ENCODE data around the gene KRTAP12-2. TPM values are rescaled to one million over a fixed set of nuclear protein-coding genes. Genes with fewer than 3 reads are reported as not detected.
"Not testable (repeated sequence)": the region's sequence is repeated elsewhere in the genome, so short reads cannot be mapped to it uniquely, and the experiment has no call there.

Gene KRTAP12-2
- total RNA-seq, 2 donors from 2014 or later = not detected

DNA sequence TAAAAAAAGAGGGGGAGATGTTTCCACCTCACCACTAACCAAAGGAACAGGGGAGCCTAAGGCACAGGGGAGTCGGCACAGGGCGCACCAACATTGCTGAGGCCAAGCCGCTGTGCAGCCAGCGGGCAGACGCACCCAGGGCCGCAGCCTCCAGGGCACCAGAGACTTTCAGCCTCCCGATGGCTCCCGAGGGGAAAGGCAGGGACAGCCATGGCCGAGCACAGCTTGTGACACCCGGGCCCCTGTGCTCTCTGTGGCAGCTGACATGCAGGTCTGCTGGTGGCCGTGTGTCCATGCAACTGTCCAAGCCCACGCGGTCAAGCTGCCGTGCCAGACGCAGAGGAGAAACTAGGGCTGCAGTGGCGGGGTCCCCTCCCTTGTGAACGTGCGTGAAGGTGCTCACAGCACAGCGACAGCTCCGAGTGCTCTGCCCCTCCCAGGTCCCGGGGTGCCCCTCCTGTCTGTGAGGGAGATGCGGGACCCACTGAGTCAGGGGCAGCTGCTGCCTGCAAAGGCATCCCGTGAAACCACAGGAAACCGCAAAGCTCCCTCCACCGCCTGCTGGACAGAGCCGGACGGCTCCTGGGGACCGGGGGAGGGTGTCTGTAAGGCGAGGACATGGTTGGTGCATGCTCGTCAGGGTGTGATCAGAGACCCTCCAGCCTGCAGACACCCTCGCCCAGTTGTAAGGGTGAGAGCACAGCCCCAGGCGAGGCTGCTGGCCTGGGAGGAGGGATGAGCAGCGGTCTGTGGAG, 18.0 kb downstream of the KRTAP12-2 start:
- DNase-seq (ENCODE audit: low spot score in 2 of 2) = no peak
- Mint-ChIP-seq H3K27ac (no peak overlapping the region), H3K36me3 (peaks cover 14 to 31% of the 10 kb centered on the region in 2 donors), H3K9me3 (peaks cover 14 to 15% of the 10 kb centered on the region in 2 donors)
- no peak for ATAC-seq

DNA sequence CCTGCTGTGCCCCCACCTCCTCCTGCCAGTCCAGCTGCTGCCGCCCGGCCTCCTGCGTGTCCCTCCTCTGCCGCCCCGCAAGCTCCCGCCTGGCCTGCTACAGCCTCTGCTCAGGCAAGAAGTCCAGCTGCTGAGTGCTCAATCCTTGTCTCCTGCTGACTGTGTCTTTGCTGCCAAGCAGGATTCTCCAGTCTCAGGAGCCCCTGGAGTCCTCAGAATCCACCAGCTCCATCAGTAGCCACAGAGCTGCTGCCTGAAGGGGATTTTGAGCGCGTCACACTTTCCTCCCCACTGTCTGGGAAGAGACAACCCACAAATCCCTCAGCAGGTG, 19.5 kb downstream of the KRTAP12-2 start:
- no peak for DNase-seq (ENCODE audit: low spot score in 2 of 2)
- no peak for ATAC-seq
- peak overlapping the region in 1 of 2 donors; percentile 62 for H3K27ac Mint-ChIP-seq
- H3K36me3 Mint-ChIP-seq = peaks cover 25 to 39% of the 10 kb centered on the region in 2 donors
- H3K9me3 Mint-ChIP-seq = peaks cover 26% of the 10 kb centered on the region in 2 donors

DNA sequence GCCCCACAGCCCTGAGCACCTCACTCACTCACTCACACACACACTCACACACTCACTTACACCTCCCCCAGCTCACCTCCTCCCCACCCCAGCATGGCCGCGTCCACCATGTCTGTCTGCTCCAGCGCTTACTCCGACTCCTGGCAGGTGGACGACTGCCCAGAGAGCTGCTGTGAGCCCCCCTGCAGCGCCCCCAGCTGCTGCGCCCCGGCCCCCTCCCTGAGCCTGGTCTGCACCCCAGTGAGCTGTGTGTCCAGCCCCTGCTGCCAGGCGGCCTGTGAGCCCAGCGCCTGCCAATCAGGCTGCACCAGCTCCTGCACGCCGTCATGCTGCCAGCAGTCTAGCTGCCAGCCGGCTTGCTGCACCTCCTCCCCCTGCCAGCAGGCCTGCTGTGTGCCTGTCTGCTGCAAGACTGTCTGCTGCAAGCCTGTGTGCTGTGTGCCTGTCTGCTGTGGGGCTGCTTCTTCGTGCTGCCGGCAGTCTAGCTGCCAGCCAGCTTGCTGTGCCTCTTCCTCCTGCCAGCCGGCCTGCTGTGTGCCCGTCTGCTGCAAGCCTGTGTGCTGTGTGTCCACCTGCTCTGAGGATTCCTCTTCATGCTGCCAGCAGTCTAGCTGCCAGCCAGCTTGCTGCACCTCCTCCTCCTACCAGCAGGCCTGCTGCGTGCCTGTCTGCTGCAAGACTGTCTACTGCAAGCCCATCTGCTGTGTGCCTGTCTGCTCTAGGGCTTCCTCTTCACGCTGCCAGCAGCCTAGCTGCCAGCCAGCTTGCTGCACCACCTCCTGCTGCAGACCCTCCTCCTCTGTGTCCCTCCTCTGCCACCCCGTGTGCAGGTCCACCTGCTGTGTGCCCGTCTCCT, 20.1 kb downstream of the KRTAP12-2 start, which contains the start of gene KRTAP10-11:
Gene KRTAP10-11 (plus strand): TSS at position 49 of the 856 bp plus-strand sequence. CDS start 45 bp downstream, at position 94.
- ATAC-seq; DNase-seq (ENCODE audit: low spot score in 2 of 2): not testable (repeated sequence)
- Mint-ChIP-seq H3K9me3 (peaks cover 26 to 29% of the 10 kb centered on the region in 2 donors), H3K36me3 (peaks cover 25 to 42% of the 10 kb centered on the region in 2 donors), H3K27ac (peak within 1 kb of the TSS in 1 of 2 donors; percentile 62)

DNA sequence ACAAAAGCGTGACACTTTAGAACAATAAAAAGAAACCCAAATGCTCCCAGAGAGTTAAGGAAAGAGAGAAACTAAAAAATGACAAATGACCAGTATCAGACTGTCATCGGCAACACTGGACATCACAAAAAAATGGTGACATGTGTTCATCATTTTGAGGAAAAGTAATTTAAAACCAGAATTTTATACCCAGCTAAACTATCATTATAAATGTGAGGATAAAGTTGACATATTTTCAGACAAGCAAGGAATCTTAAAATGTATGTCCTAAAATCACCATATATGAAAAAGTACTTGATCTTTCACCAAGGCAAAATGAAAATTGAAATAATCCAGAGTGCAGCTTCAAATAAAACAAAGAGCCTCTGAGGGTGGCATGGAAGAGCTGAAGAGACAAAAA, 21.8 kb downstream of the KRTAP12-2 start:
- H3K36me3 Mint-ChIP-seq = peaks cover 34 to 47% of the 10 kb centered on the region in 2 donors

DNA sequence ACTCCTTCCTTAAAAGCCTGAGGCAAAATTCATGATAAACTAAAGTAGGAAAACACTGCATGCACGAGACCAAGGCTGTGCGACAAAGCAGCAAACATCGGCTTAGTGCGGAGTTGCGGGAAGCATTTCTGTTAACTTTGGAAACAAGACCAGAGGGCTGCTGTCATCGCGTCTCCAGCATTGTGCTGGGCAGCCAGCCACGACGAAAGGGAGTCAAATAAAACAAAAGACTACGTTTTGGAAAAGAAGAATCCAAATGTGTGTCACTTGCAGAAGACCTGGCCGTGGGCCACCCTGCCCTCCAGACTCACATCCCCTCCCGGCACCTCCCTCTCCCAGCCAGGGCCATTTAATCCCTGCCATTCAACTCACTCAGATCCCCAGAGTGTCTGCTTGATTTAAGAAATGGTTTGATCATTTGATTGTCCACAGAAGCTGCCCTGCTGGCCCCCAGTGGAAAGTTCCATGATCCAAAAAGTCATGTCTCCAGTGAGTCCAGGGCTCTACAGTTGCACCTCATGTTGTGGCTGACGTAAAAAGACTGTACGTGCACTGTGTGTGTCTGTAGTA, 22.9 kb downstream of the KRTAP12-2 start:
- Mint-ChIP-seq H3K36me3 (peaks cover 34 to 47% of the 10 kb centered on the region in 2 donors), H3K9me3 (peaks cover 33 to 41% of the 10 kb centered on the region in 2 donors), H3K27ac (peak overlapping the region in 1 of 2 donors; percentile 31)
- ATAC-seq = no peak
- no peak for DNase-seq (ENCODE audit: low spot score in 2 of 2)

More for the DNA sequence above, 21.8 kb downstream of the KRTAP12-2 start:
- ATAC-seq (no peak), DNase-seq (ENCODE audit: low spot score in 2 of 2) (no peak)
- Mint-ChIP-seq H3K9me3 (peaks cover 33 to 39% of the 10 kb centered on the region in 2 donors), H3K27ac (no peak overlapping the region)

DNA sequence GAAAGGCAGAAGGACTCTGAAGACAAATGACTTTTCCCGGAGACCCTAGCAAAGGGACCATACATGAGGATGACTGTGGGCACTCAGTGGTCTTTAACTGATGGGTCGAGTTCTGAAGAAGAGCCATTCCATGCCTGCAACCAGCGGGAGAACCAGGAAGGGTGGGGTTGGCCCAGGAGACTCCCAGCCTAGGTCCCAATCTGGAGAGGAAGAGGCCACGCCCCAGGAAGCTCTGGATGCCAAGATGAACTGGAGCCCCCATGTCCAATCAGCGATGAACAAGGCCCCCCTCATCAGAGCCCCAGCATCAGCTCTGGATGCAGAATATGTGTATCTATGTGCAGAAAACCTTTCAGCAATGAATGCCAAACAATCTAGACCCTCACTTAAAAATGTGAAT, 26.0 kb downstream of the KRTAP12-2 start:
- no peak overlapping the region for H3K27ac Mint-ChIP-seq
- no peak for DNase-seq (ENCODE audit: low spot score in 2 of 2)
- peaks cover 33 to 41% of the 10 kb centered on the region in 2 donors for H3K9me3 Mint-ChIP-seq
- peaks cover 34 to 40% of the 10 kb centered on the region in 2 donors for H3K36me3 Mint-ChIP-seq
- no peak for ATAC-seq

DNA sequence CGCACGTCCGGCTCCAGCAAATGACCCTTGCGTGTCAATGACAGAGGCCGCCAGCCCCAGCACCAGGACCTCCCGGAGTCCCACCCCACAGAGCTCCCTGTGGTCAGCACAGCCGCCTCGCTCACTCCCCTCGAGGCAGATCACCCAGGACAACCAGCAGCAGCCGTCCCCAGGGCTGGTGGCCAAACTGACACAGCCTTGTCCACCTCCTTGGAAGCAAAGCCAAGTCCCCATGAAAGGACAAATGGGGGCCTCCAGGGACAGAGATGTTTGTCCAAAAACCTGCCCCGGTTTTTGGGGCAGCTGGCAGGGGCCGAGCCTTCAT, 27.4 kb downstream of the KRTAP12-2 start:
- peaks cover 24 to 32% of the 10 kb centered on the region in 2 donors for H3K9me3 Mint-ChIP-seq
- H3K27ac Mint-ChIP-seq = no peak overlapping the region
- ATAC-seq (no peak), DNase-seq (ENCODE audit: low spot score in 2 of 2) (no peak)
- peaks cover 25% of the 10 kb centered on the region in 2 donors for H3K36me3 Mint-ChIP-seq

DNA sequence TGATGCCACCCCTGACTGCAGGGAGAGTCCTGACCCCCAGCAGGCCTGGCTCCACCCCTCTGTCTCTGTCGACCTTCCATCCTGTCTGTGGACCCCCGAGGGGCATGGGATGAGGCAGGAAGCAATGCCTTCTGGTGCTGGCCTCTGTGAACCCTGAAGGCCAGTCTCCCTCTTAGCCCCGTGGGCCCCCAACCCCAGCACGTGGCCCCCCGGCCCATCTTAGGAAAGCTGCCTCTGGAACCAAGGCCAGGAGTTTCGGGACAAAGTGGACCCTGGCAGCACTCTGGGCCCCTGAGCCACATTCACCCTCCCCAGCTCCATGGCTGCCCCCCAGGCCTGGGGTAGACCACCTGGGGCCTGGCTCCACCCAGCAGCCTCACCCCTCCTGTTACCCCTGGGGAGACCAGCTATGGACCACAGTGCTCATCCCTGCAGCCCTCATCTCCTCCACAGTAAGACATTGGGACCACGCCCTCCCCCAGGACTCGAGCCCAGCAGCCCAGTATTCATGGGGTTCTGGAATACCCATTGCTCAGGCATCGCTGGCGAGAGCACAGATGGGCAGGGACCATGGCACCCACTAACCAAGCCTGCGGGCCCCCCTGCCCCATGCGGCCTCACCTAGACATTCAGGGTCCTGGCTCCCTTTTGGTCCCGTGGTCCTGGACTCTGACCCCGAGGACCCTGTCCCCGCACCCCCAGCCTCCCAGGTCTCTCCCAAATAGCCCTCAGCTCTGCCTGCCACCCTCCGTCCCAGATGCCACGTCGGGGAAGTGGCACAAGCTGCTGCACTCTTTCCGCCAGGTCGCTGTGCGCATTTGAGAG, 28.0 kb downstream of the KRTAP12-2 start:
- not testable (repeated sequence) for DNase-seq (ENCODE audit: low spot score in 2 of 2)

DNA sequence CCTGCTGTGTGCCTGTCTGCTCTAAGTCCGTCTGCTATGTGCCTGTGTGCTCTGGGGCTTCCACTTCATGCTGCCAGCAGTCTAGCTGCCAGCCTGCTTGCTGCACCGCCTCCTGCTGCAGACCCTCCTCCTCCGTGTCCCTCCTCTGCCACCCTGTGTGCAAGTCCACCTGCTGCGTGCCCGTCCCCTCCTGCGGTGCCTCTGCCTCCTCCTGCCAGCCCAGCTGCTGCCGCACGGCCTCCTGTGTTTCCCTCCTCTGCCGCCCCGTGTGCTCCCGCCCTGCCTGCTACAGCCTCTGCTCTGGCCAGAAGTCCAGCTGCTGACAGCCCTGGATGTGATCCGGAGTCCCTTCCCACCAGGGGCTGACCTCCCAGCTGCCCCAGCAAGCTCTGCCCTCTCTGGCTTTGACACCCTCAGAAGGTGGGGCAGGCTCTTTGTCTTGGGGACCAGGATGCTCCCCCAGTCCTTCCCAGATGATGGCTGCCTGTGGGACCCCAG, 28.8 kb downstream of the KRTAP12-2 start:
- not testable (repeated sequence) for DNase-seq (ENCODE audit: low spot score in 2 of 2); H3K27ac Mint-ChIP-seq; ATAC-seq
- H3K9me3 Mint-ChIP-seq = peaks cover 17 to 25% of the 10 kb centered on the region in 2 donors
- peaks cover 11 to 17% of the 10 kb centered on the region in 2 donors for H3K36me3 Mint-ChIP-seq

More for the DNA sequence above, 28.0 kb downstream of the KRTAP12-2 start:
- peaks cover 24 to 28% of the 10 kb centered on the region in 2 donors for H3K9me3 Mint-ChIP-seq
- H3K27ac Mint-ChIP-seq, ATAC-seq: not testable (repeated sequence)
- peaks cover 19 to 25% of the 10 kb centered on the region in 2 donors for H3K36me3 Mint-ChIP-seq

DNA sequence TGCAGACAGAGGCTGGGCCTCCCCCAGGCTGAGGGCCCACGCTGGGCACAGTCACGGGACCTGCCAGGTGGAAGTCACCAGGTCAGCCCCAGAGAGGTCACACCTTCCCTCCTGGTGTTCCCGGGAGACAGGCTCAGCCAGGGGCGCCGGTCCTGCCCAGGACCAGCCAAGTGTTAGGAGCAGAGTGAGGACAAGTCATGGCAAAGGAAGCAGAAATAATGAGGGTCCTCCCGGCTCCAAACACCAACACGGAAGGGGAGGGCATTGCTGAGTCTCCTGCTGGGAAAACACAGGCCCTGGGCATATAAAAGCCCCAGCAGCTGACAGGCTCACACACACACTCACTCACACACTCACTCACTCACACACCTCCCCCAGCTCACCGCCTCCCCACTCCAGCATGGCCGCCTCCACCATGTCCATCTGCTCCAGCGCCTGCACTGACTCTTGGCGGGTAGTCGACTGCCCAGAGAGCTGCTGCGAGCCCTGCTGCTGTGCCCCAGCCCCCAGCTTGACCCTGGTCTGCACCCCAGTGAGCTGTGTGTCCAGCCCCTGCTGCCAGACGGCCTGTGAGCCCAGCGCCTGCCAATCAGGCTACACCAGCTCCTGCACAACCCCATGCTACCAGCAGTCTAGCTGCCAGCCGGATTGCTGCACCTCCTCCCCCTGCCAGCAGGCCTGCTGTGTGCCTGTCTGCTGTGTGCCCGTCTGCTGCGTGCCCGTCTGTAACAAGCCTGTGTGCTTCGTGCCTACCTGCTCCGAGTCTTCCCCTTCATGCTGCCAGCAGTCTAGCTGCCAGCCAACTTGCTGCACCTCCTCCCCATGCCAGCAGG, 29.5 kb downstream of the KRTAP12-2 start, which contains the start of gene KRTAP10-10:
Gene KRTAP10-10 (plus strand): TSS at position 339 of the 833 bp plus-strand sequence. CDS start 62 bp downstream, at position 401.
- Mint-ChIP-seq H3K27ac (no peak within 1 kb of the TSS), H3K36me3 (peaks cover 8 to 14% of the 10 kb centered on the region in 2 donors), H3K9me3 (peaks cover 14 to 25% of the 10 kb centered on the region in 2 donors)
- ATAC-seq (no peak), DNase-seq (ENCODE audit: low spot score in 2 of 2) (no peak)

DNA sequence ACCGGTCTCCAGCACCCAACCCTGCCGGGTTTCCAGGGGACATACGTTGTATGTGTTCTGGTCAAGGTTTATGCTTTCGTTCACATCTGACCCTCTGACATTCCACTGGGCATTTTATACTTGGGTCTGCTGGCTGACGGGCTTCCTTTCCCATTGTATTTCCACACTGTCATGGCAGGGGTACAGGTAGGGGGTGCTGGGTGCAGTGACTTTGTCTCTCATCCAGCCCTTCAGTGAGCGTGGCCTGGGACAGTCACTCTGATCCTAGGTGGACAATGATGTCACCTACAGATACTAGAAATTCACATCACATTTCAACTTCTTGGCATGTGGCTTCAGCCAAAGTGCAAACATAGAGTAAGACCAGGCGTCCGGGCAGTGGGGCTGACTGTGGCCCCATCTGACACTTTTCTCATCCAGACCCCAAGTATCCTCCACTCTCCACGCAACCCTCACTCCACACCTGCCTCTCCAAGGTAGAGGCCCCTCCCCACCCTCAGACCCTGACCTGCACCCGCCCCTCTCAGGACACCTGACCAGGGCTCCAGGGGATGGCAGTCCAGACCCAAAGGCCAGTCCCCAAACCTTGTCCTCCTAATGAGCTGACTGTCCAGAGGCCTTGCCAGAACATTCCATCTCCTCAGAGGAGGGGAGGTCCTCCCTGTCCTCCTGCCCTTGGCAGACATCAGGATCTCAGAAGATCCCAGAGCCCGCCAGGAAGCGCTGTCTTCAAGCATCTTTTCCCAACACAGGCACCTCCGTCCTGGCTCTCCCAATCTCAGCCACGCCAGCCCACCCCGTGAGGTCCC, 30.3 kb downstream of the KRTAP12-2 start:
- peaks cover 11 to 13% of the 10 kb centered on the region in 2 donors for H3K36me3 Mint-ChIP-seq
- peaks cover 20 to 28% of the 10 kb centered on the region in 2 donors for H3K9me3 Mint-ChIP-seq
- no peak for DNase-seq (ENCODE audit: low spot score in 2 of 2)
- ATAC-seq = no peak
- no peak overlapping the region for H3K27ac Mint-ChIP-seq

DNA sequence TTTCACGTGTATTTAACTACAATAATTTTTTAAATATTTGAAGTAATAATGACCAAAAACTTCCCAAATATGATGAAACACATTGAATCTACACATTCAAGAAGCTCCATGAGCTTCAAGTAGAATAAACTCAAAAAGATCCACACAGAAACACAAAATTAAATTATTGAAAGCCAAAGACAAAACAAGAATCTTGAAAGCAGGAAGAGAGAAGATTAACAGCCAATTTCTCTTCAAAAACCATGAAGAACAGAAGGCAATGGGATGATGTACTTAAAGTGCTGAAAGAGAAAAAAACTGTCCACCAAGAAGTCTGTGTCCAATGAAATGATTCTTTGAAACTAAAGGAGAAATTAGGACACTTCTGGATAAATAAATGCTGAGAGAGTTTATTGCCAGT, 34.7 kb downstream of the KRTAP12-2 start:
- DNase-seq (ENCODE audit: low spot score in 2 of 2) = no peak
- peaks cover 27 to 35% of the 10 kb centered on the region in 2 donors for H3K9me3 Mint-ChIP-seq
- H3K27ac Mint-ChIP-seq = no peak overlapping the region
- peaks cover 19 to 24% of the 10 kb centered on the region in 2 donors for H3K36me3 Mint-ChIP-seq
- ATAC-seq = no peak

DNA sequence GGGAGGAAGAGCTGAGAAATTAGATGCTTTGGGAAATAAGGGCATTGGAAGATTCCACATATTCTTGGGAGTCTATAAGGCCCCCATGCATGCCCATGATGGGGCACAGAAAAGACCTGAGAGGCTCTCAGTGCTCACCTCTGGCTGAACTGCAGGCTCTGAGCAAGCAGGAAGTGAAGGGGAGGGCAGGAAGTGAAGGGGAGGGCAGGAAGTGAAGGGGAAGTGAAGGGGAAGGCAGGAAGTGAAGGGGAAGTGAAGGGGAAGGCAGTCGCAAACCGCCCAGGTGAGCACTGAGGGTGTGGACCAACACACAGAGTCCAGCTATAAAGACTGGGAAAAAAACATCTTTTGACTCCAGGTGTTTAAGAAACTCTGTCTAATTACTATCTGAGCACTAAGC, 36.3 kb downstream of the KRTAP12-2 start:
- Mint-ChIP-seq H3K36me3 (peaks cover 19 to 24% of the 10 kb centered on the region in 2 donors), H3K27ac (peak overlapping the region in 1 of 2 donors; percentile 66), H3K9me3 (peaks cover 27 to 35% of the 10 kb centered on the region in 2 donors)
- DNase-seq (ENCODE audit: low spot score in 2 of 2) = no peak
- no peak for ATAC-seq

DNA sequence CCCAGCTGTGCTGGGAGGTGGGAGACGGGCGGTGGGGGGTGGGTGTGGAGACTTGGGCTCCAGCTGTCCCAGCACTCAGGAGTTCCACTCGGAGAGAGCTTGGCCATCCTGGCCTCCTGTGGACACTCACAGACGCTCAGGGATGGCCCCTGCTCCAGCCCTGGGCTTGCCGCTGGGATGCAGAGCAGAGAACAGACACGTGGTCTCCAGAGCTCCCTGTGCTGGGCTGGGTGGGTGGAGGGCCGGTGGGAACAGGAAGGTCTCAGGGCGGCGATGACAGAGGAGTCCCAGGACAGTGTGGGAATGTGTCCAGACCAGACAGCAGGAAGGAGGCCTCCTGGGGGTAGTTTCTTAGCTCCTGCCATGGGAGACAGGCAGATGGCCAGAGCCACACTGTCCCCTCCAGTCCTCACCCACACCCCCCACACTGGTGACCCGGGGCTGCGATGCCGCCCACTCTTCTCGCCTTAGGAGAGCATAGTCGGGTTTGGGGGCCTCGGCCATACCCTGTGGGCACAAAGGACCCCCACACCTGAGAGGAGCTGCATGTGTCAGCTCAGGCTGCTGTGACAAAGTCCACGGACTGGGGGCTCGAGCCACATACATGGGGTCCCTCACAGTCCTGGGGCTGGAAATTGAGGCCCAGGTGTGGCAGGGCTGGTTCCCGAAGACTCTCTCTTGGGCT, 37.9 kb downstream of the KRTAP12-2 start:
- Mint-ChIP-seq H3K27ac (no peak overlapping the region), H3K9me3 (peaks cover 30 to 47% of the 10 kb centered on the region in 2 donors), H3K36me3 (peaks cover 24 to 36% of the 10 kb centered on the region in 2 donors)
- ATAC-seq (no peak), DNase-seq (ENCODE audit: low spot score in 2 of 2) (no peak)

All from activated naive CD4-positive, alpha-beta T cell treated with anti-CD3 and anti-CD28 coated beads, Interleukin-2, amount 50 U/mL, for 72 hours (primary cell).